AML-193 (cell line): ENCODE results near the gene CRYGS.

Source experiments
- DNase-seq, 2 experiments: peaks; one replicate each; lab custom pipeline; 2025; lab: John Stamatoyannopoulos, UW

Gene CRYGS

DNA sequence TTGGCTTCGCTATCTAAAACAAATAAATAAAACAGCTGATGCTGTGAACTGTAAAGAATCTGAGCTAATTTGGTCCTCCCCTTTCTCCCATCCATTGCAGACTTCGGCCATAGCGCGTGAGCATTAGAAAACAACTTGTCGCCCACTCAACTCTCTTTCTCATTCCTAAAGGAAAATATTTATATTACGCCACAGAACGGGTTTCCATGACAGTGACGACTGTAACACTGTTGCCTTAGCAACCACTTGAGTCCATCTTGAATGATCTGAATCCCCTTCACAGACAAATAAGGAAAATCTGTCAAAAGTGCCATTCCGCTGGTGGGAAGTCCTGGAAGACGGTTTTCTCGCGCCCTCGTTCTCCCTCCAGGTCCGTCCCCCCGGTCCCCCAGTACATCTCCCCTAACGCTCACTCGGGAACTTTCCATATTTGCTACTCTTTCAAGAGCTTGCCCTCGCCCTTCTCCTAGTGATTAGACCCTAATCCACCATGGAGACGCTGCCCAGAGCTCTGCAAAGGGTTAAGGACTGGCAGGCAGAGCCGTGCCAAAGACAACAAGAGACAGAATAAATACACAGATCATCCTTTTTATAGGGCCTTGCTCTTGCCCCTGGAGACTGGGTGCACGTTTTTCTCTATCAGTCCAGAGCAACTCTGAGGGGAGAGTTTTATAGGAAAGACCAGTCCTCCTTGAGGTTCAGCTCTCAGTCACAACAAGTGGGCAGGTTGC, 50.5 kb downstream of the CRYGS start:
- DNase-seq = no peak

DNA sequence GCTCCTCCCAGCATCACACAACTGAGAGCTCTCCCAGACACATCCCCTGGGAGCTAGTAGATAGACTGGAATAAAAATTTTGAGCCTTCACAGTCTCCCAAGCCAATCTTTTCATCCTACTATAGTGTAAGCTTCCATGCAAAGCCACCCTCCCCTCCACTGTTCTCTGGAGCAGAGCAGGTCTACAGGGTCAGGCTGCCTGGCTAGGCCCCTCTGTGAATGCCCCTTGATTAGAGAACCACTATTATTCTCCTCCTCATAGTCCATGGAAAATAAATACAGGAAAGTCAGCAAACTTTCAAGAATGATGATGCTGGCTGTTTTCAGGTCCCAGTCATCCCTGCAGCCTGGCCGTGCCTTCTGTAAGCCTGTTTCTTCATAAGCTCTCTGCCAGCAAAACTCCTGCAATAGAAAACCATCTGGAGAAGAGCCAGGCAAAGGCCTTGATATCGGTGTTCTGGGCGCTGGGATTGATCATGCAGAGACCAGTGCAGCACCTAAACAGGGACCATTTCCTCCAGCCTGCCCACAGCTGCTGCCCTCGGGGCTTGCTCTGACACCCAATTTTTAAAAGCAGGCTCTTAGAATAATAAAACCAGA, 51.7 kb downstream of the CRYGS start:
- no peak for DNase-seq

DNA sequence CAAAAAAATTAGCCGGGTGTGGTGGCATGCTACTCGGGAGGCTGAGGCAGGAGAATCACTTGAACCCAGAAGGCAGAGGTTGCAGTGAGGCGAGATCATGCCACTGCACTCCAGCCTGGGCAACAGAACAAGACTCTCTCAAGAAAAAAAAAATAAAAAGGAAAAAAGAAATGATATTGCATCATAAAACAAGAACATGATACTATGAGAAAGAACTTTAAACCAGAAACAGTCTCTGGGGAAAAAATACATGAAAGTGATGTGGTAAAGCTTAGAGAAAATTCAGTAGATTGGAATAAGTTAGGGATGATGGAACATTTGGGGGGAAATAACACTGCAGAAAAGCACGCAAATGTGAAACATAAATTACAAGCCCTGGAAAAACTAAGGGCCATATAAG, 54.7 kb downstream of the CRYGS start:
- no peak for DNase-seq
